GM23248 (cell line): ENCODE data around the gene SYNE3.

ENCODE experiments used
- EZH2 ChIP-seq: fragments of 200-600 bp; sonication (generic); IDR thresholded peaks from 2 replicates; pipeline ENCODE4 v1.6.1; 2018; ENCODE audit warnings: antibody characterized with exemption, mild to moderate bottlenecking; ENCODE audit not compliant: insufficient read depth, poor library complexity, severe bottlenecking
- EZH2phosphoT487 ChIP-seq: fragments of 200-600 bp; sonication (generic); IDR thresholded peaks from 2 replicates; pipeline ENCODE4 v1.6.1; 2018; ENCODE audit warnings: antibody characterized with exemption, moderate library complexity, mild to moderate bottlenecking, low read depth; ENCODE audit not compliant: insufficient read depth

DNA sequence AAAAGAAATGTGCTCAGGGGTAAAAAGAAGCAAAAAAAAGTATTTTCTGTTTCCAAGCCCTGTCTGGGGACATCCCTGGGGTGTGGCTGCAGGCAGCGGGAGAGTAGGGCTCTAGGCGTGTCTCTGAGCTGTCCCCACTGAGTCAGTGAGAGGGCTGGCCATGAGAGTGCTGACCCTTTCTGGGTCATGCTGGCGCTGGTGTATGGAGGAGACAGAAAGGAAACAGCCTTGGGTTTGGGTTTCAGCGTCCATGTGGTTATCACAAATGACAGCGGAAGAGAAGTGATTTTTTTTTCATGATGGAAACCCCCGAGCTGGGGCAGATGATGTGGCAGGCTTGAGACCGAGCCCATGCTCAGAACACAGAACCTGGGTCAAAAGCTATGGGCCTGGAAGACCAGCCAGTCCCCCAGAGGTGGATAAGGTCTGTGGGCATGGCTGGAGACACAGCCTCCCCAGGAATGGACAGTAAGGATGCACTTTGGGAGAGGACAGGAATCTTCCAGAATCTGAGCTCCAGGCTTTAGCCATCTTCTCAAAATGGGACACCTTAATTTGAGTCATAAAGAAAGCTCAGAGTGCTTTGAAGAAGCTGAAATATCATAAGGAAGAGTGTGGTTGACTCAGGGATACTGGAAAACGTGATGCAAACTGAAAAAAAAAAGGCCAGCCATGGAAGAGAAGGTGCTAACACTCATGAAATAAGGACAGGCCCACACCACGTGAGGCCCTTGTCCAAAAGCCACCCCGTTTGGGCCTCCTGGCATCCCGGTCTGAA, 36.2 kb downstream of the SYNE3 start:
- TF ChIP-seq EZH2 (no peak), EZH2phosphoT487 (no peak)
